Coronary artery (tissue), 2 donors: ENCODE data around the gene VDAC1.
A peak's percentile ranks its signal among the peaks of the same experiment; 100 is the strongest.

ENCODE experiments used
- DNase-seq: peaks from one replicate; pipeline ENCODE4 v3.0.0-alpha.2; 2017; ENCODE audit warnings: low spot score
- H3K27ac ChIP-seq, 2 donors: fragments of 200-600 bp; sonication (generic); one replicate each; pipeline ENCODE4 v1.5.1; 2016 to 2019
- H3K4me3 ChIP-seq: fragments of 200-600 bp; sonication (generic); 2 replicates; pipeline ENCODE4 v1.5.1; 2016; ENCODE audit warnings: mild to moderate bottlenecking, moderate library complexity
- TF ChIP-seq, protein P1 (sequence below): fragments of 200-600 bp; sonication (generic); IDR thresholded peaks from one replicate; pipeline ENCODE4 v1.5.1; 2019; ENCODE audit warnings: antibody characterized with exemption

VDAC1 gene

DNA sequence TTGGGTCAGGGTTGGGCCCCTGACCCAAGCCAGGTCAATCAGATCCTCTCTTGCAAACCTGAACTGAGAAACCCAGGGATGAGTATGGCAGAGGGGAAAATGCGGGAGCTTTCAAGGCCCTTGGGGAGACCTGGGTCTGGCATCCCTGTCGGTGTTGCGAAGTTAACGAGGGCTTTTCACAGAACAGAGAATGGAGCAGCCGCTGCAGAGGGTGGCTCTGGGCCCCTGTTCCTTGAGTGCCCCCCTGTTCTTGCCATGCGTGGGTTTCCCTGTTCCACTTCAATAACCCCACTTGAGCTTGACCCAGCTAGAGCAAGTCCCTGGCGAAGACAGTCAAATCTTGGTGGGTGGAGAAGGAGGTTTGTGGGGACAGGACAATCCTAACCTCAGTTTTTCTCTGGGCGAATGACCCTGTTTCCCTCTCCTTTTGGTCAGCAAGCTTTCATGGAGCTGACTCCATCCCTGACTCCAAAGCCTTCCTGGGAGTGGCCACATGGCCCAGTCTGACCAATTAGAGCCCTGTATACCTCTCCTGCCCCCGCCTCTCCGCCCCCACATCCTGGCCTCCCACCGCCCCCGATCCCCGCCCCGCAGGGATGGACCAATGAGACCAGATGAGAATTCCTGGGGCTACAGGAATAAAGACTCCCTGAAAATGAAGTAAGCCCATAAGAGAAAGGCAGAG, 2.9 kb upstream of the VDAC1 start:
- H3K27ac ChIP-seq, result no peak overlapping the region
- TF ChIP-seq, protein P1, sequence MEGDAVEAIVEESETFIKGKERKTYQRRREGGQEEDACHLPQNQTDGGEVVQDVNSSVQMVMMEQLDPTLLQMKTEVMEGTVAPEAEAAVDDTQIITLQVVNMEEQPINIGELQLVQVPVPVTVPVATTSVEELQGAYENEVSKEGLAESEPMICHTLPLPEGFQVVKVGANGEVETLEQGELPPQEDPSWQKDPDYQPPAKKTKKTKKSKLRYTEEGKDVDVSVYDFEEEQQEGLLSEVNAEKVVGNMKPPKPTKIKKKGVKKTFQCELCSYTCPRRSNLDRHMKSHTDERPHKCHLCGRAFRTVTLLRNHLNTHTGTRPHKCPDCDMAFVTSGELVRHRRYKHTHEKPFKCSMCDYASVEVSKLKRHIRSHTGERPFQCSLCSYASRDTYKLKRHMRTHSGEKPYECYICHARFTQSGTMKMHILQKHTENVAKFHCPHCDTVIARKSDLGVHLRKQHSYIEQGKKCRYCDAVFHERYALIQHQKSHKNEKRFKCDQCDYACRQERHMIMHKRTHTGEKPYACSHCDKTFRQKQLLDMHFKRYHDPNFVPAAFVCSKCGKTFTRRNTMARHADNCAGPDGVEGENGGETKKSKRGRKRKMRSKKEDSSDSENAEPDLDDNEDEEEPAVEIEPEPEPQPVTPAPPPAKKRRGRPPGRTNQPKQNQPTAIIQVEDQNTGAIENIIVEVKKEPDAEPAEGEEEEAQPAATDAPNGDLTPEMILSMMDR, result no peak
- H3K4me3 ChIP-seq, result no peak overlapping the region
- no peak for DNase-seq

DNA sequence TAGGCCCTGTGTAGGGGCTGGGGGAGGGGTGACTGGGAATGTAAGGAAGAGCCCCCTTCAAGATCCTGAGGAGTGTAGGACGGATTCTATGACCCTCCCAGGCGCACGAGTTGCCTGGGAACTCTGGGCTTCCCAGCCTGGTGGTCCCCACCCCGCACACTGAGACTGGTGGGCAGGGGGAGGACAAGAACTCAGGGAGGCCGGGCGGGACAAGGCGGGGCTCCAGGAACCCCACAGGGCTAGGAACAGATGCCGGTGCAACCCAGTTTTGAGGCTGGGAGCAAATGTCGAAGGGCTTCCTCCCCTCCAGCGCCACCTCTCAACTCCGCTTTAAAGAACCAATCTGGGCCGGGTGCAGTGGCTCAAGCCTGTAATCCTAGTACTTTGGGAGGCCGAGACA, 1.3 kb upstream of the VDAC1 start:
- peak overlapping the region; percentile 98 to 100 for H3K27ac ChIP-seq
- TF ChIP-seq, protein P1, result no peak
- DNase-seq, result no peak
- peak overlapping the region; percentile 86 for H3K4me3 ChIP-seq

DNA sequence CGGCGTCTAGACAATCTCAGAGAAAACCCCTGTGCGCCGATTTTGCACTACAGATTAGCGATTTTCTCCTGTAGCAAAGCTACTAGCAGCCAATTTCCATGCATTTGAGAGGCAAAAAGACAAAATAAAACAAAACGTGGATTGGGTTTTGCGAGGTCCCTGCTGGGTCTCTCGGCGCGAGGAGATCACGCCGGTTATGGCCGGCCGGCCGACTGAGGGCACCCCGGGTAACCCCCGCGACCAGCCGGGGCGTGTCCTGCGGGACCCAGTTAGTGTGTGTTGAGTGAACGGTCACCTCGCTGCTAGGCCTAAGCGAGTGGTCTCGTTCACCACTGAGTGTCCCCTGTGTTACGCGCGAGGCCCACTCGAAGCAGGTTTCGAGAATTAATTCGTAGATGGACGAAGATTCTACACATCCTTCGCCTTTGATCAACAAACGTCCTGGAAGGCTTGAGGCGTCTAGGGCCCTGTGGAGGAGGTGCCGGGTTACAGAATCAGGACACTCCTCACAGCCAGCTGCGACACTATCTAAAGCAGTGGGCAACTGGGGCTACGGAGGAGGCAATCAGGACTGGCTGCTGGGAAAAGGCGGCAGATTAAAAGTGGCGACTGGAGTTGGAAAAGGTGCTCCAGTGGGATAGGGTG, 764 bp upstream of the VDAC1 start:
- TF ChIP-seq, protein P1, result no peak
- Histone ChIP-seq H3K27ac (peak overlapping the region; percentile 98 to 100), H3K4me3 (peak overlapping the region; percentile 86)
- peak; percentile 81 for DNase-seq

DNA sequence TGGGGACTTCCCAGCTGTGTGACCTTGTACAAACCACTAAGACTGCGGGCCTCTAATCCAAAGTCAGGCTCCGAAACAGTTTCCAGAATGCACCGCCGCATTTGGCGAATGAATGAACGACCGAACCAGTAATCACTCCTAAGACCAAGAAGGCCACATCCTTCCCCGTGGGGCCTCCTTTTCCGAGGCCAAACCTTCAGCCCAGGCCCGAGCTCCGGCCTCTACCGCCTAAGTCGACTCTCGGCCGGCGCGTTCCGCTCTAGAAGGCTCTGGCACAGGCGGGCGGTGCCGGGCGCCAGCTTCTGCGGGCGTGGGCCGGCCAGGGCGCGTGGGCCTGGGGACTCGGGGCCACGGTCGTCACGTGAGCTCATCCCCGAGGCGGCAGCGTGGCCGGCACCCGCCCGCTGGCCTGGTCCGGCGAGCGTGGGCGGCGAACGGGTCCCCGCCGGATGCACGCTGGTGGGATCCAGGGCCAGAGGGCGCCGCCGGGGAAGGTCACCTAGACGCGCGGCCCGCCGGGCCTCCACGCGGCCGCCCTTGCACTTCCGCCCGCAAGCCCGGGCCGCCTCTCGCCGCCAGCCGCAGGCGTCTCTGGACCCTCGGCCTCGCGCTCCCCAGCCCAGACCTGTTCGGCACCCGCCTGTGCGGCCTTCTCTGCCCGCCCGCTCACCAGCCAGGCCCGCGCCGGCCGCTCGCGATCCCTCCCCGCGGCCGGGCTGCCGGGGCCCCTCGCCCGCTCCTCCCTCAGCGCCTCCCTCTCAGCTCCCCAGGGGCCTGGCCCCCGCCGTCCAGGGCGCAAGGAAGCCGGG, 754 bp downstream of the VDAC1 start:
- Histone ChIP-seq H3K4me3 (peak overlapping the region; percentile 86), H3K27ac (peak overlapping the region; percentile 98 to 100)
- peak; percentile 86 for DNase-seq
- TF ChIP-seq, protein P1, result no peak

DNA sequence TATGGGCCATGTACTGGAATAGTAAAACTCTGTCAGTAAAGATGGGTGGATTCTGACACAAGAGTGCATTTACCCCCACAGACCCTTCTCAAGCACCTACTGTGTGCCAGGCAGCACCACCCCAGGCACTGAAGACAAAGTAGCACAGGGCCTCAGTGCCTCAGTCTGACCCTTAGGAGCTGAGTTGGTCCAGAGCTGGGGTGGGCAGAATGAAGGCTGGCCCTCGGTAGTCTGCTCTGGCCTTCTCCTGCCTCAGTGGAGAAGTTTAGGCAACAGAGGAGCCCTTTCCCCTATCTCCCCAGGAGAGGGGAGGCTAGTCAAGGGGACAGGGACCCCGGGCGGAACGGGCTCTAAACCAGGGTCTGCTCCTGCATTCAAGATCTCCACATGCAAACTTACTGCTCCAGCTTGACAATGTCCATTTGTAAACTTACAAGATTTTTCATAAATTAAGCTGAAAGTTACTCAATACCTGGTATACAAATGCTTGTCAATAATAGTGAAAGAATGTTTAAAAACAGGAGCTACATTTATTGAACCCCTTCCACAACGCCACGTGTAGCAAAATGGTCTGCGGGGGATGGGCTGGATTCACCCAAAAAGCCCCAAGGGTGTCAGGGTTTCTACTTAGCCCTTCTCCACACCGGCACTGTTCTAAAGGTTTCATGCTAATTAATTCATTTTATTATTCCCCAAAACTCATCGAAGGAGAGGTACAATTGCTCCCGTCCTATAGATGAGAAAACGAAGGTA, 1.5 kb downstream of the VDAC1 start:
- peak overlapping the region; percentile 98 to 100 for H3K27ac ChIP-seq
- H3K4me3 ChIP-seq, result peak overlapping the region; percentile 86
- TF ChIP-seq, protein P1, result no peak
- DNase-seq, result no peak

DNA sequence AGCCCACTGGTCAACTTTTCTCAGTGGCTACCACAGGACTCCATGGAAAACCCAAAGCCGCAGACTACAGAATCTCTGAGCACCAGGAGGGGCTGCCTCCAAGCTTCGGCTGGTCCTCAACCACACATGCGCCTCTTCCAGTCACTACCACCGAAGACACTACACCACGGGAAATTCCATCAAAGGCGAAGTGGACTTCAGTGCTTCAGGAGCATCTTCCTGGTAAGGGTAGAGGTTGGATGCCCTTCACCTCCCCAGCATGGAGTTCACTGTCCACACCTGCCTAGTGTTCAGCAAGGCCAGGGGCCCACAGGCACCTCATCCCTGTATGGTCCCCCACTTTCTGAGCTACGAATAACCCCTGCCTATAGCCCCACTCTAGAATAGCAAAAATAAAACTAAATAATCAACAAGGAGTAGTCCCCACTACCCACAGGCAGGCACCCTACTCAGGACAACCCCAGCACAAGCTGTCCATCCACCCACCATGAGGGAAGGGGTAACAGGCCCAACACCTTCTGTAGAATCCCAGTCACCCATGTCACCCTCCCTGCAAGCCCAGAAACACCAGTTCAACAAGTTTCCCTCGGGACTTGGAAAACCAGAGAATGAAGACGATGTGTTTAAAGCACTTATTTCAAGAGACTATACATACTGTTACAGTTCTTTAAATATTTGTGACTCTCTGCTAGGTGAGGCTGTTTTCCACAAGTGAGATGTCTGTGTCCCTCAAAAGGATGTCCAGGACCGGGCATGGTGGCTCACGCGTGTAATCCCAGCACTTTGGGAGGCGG, 2.6 kb downstream of the VDAC1 start:
- DNase-seq, result no peak
- Histone ChIP-seq H3K4me3 (peak overlapping the region; percentile 86), H3K27ac (peak overlapping the region in 1 of 2 donors; percentile 100)
- TF ChIP-seq, protein P1, result no peak
